Head of caudate nucleus (tissue), 42 donors: ENCODE measurements around the gene RGS2.

Source experiments
- DNase-seq, 42 donors: peaks; one replicate each; pipeline versions ENCODE4 v3.0.0 to v3.0.0-alpha.2; 2020 to 2021; ENCODE audit warnings: mixed read lengths in 7 of 42
- intact Hi-C: fragments of 100-400 bp; cut with DNase I; formaldehyde crosslinking; loops from one replicate; pipeline ENCODE4 v1.15.0; 2022

RGS2 gene

DNA sequence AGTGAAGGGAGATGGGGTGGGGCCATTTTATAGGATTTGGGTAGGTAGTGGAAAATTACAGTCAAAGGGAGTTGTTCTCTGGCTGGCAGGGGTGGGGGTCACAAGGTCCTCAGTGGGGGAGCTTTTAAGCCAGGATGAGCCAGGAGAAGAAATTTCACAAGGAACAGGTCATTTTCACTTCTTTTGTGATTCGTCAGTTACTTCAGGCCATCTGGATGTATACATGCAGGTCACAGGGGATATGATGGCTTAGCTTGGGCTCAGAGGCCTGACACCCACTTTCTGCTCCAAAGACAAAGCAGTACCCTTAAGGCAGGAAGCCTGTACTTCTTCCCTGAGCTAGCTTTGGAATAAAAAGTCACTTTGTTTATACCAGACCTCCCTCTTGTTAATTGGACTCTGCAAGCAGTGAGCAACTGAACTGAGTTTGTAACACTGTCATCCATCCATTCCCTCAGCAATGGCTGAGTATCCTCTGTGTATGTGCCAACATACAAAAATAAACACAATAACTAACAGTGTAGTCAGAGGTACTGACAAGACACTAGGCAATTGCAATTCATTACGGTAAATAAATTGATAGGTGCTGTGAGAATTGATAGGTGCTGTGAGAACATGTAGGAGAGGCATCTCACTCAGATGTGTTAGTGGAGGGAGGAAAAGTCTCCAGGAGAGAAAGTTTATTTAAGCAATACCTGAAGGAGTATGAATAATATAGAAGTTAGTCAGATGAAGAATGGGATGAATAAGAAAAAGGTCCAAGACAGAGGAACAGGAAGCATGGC is 14.7 kb upstream of the RGS2 start:
- DNase-seq, result no peak
- intact Hi-C loops, result no loop called here

GRCh38 chr1:192794768-192795035 is 14.1 kb upstream of the RGS2 start:
- intact Hi-C loops, result no loop called here
- DNase-seq, result no peak

- intact Hi-C loops, result no loop called here
- no peak for DNase-seq
Measured at GRCh38 chr1:192795916-192796618, 12.8 kb upstream of the RGS2 start.

DNA sequence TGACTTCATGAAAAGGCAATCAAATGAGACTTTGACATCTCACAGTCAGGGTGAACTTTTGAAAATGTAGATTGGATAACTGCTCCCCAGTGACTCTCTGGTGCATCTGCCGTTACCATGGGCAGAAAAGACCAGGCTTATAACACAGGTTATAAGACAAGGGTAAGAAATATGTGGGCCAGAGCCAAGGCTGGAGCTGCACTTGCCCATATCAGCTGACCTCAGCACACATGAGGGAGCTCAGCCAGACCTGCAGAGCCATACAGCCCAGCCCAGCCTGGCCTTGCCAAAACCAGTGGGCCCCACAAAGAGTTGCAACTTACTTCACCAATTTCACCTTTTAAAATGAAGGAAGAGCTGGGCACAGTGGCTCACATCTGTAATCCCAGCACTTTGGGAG is 11.7 kb upstream of the RGS2 start:
- no peak for DNase-seq
- intact Hi-C loops, result no loop called here

DNA sequence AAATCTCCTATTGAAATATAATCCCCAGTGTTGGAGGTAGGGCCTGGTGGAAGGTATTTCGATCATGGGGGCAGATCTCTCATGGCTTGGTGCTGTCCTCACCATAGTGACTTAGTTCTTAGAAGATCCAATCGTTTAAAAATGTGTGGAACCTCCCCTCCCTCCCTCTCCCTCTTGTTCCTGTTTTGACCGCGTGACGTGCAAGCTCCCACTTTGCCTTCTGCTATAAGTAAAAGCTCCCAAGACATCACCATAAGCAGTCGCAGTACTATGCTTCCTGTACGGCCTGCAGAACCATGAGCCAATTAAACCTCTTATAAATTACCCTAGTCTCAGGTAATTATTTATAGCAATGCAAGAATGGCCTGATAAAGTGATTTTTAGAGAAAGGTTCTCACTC is 10.9 kb upstream of the RGS2 start:
- DNase-seq, result no peak
- intact Hi-C loops, result no loop called here

GRCh38 chr1:192801451-192801850 is 7.4 kb upstream of the RGS2 start:
- no peak for DNase-seq
- intact Hi-C loops, result loop anchor here (10.0 kb wide), 2 partner anchors 223 to 327 kb away; no protein-coding TSS in a partner anchor

DNA sequence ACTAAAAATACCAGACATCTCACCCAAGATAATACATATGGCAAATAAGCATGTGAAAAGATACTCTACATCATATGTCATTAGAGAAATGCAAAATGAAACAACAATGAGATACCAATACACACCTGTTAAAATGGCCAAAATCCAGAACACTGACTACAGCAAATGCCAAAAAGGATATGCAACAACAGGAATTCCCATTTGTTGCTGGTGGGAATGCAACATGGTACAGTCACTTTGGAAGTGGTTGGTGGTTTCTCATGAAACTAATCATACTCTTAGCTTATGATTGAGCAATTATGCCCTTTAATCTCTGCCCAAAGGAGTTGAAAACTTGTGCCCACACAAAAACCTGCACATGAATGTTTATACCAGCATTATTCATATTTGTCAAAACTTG is 6.4 kb upstream of the RGS2 start:
- DNase-seq, result no peak
- intact Hi-C loops, result loop anchor here (10.0 kb wide), 2 partner anchors 222 to 328 kb away; no protein-coding TSS in a partner anchor

DNA sequence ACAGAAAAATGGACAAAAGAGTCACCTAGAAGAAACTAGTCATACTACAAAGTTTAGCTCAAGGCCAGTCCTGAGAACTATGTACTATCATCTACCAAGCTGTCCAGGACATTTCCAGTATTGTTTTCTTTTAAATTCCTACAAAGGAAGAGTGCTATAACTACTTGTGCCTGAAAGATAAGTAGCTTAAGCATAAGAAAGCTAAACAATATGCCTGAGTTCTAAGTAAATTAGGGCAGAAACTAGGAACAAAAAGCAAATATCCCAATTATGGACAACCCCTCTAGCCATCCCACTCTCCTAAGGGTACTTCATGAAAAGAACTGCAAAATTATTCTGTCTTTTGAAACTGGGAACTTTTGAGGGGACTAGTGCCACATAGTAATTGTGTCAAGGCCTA is 5.3 kb upstream of the RGS2 start:
- DNase-seq, result no peak
- intact Hi-C loops, result loop anchor here (10.0 kb wide), 2 partner anchors 221 to 329 kb away; no protein-coding TSS in a partner anchor

GRCh38 chr1:192805832-192806323 is 3.0 kb upstream of the RGS2 start:
- DNase-seq, result peak in 7 of 42 donors; percentile 7 to 53 (median 16)
- intact Hi-C loops, result loop anchor here (5.0 to 10.0 kb wide), 3 partner anchors 219 to 331 kb away; partner anchors contain the start of gene CDC73

GRCh38 chr1:192807211-192808162 is 1.4 kb upstream of the RGS2 start:
- peak in 6 of 42 donors; percentile 14 to 47 (median 22) for DNase-seq
- intact Hi-C loops, result loop anchor here (2.0 to 10.0 kb wide), 4 partner anchors 217 to 333 kb away; partner anchors contain the start of genes CDC73, RO60 and UCHL5

DNA sequence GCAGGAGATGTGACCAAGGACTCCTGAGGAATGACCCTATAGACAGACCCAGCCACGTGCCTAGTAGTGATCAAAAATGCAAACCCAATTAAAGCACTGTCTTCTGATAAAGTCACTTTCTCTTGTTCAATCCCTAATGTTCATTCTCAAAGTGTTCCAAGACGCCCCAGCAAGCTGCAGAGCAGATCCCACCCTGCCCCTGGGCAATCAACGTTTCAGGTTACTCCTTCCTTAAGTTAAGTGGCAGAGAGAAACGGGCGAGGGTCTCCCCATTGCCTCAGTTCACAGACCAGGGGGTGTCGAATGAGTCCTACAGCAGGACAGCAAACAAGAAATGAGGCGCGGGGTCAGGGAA is 699 bp upstream of the RGS2 start:
- peak in 8 of 42 donors; percentile 6 to 48 (median 18) for DNase-seq
- intact Hi-C loops, result loop anchor here (2.0 to 10.0 kb wide), 4 partner anchors 217 to 333 kb away; partner anchors contain the start of genes CDC73, RO60 and UCHL5

- peak; percentile 26 to 76 (median 48) for DNase-seq
- intact Hi-C loops, result loop anchor here (2.0 to 10.0 kb wide), 4 partner anchors 215 to 335 kb away; partner anchors contain the start of genes CDC73, RO60 and UCHL5
Measured at GRCh38 chr1:192809307-192810252, 741 bp downstream of the RGS2 start.

- DNase-seq, result peak in 21 of 42 donors; percentile 12 to 67 (median 28)
- intact Hi-C loops, result no loop called here
Measured at GRCh38 chr1:192810253-192810880, 1.5 kb downstream of the RGS2 start.

DNA sequence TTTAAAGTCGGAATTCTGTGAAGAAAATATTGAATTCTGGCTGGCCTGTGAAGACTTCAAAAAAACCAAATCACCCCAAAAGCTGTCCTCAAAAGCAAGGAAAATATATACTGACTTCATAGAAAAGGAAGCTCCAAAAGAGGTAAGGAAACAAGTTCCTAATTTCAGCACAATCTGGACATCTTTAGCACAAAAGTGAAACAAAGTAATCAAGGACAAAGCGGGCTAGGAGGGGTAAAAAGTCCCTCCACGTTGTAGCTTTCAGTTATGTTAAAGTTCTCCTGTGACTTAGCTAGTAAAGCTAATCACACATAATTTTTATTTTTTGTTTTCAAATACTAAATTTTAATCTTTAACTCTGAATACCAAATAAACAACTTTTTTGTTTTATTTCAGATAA is 2.2 kb downstream of the RGS2 start:
- no peak for DNase-seq
- intact Hi-C loops, result no loop called here

DNA sequence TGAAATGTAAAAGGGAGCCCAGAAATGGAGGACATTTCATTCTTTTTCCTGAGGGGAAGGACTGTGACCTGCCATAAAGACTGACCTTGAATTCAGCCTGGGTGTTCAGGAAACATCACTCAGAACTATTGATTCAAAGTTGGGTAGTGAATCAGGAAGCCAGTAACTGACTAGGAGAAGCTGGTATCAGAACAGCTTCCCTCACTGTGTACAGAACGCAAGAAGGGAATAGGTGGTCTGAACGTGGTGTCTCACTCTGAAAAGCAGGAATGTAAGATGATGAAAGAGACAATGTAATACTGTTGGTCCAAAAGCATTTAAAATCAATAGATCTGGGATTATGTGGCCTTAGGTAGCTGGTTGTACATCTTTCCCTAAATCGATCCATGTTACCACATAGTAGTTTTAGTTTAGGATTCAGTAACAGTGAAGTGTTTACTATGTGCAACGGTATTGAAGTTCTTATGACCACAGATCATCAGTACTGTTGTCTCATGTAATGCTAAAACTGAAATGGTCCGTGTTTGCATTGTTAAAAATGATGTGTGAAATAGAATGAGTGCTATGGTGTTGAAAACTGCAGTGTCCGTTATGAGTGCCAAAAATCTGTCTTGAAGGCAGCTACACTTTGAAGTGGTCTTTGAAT is 2.9 kb downstream of the RGS2 start:
- intact Hi-C loops, result no loop called here

GRCh38 chr1:192812420-192813209 is 3.8 kb downstream of the RGS2 start:
- intact Hi-C loops, result no loop called here
- no peak for DNase-seq

More for the DNA sequence above, 2.9 kb downstream of the RGS2 start:
- DNase-seq, result no peak
